ENCODE results near the gene EXTL1. TPM values are rescaled to one million over a fixed set of nuclear protein-coding genes. Genes with fewer than 3 reads are reported as not detected.

The EXTL1 gene
- total RNA-seq, 1 experiment from 2014 or later = 0.26 TPM

DNA sequence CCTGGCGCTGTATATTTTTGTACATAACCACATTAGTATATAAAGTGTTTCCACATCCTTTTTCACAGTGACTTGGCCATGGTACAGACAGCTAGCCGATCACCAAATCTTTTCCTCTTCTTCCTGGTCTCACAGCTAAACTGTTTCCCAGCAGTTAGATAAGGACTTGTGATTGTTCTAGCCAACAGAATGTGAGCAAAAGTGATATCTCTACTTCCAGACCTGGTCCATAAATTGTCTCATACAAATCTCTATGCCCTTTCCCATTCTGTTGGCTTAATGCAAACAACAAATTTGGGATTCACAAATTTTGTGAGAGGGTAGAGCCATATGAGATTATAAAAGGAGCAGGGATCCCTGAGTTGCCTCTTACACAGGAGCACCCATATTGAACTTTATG, 43.2 kb upstream of the EXTL1 start:
- TF ChIP-seq EZH2 (IDR thresholded peaks at IDR 0.05; ENCODE audit: low read length, unreplicated experiment) (no peak), CTCF (conservative IDR thresholded peaks at IDR 0.05; ENCODE audit: low read depth, low read length) (no peak), EZH2phosphoT487 (IDR thresholded peaks at IDR 0.05; ENCODE audit: borderline replicate concordance, low read length) (no peak)
- Histone ChIP-seq H3K9me3 (ENCODE audit: low read length) (no peaks in the 10 kb centered on the region), H3K27ac (ENCODE audit: low read length) (no peak overlapping the region), H4K20me1 (ENCODE audit: low read length) (no peaks in the 10 kb centered on the region), H3K36me3 (ENCODE audit: low read depth, low read length) (peaks cover 3% of the 10 kb centered on the region), H3F3A (ENCODE audit: low read length, unreplicated experiment) (no peaks in the 10 kb centered on the region), H3K4me1 (ENCODE audit: insufficient read depth, low read length) (no peaks in the 10 kb centered on the region), H3K79me2 (ENCODE audit: low read length) (no peaks in the 10 kb centered on the region), H3K27me3 (ENCODE audit: low read length) (no peaks in the 10 kb centered on the region), H3K4me2 (ENCODE audit: low read length) (no peak overlapping the region), H3K9ac (ENCODE audit: low read length) (no peak overlapping the region), H3K9me2 (replicated peaks; ENCODE audit: low read length) (no peaks in the 10 kb centered on the region), H2AFZ (ENCODE audit: low read length) (no peak overlapping the region), H3K4me3 (ENCODE audit: low read length) (no peak overlapping the region)
- no peak for DNase-seq
- no peak for ATAC-seq
- ChIA-PET POLR2A (ENCODE audit: unreplicated experiment) (no interaction called here), CTCF (no interaction called here)
- no TSS peak for BruUV-seq (replicated peaks)
- intact Hi-C loops (cut with micrococcal nuclease) = no loop called here

GRCh38 chr1:25979210-25979609, 42.4 kb upstream of the EXTL1 start:
- ChIA-PET CTCF (no interaction called here), POLR2A (ENCODE audit: unreplicated experiment) (no interaction called here)
- Histone ChIP-seq H3K9me3 (ENCODE audit: low read length) (no peaks in the 10 kb centered on the region), H3K4me1 (ENCODE audit: insufficient read depth, low read length) (no peaks in the 10 kb centered on the region), H3K27me3 (ENCODE audit: low read length) (no peaks in the 10 kb centered on the region), H3K9me2 (replicated peaks; ENCODE audit: low read length) (no peaks in the 10 kb centered on the region), H3F3A (ENCODE audit: low read length, unreplicated experiment) (no peaks in the 10 kb centered on the region), H3K4me2 (ENCODE audit: low read length) (no peak overlapping the region), H3K79me2 (ENCODE audit: low read length) (no peaks in the 10 kb centered on the region), H3K9ac (ENCODE audit: low read length) (no peak overlapping the region), H4K20me1 (ENCODE audit: low read length) (no peaks in the 10 kb centered on the region), H3K27ac (ENCODE audit: low read length) (no peak overlapping the region), H3K36me3 (ENCODE audit: low read depth, low read length) (peaks cover 3% of the 10 kb centered on the region), H3K4me3 (ENCODE audit: low read length) (no peak overlapping the region), H2AFZ (ENCODE audit: low read length) (no peak overlapping the region)
- no TSS peak for BruUV-seq (replicated peaks)
- intact Hi-C loops (cut with micrococcal nuclease) = no loop called here
- DNase-seq = no peak
- TF ChIP-seq EZH2 (IDR thresholded peaks at IDR 0.05; ENCODE audit: low read length, unreplicated experiment) = no peak
- TF ChIP-seq CTCF (conservative IDR thresholded peaks at IDR 0.05; ENCODE audit: low read depth, low read length) = no peak
- no peak for TF ChIP-seq EZH2phosphoT487 (IDR thresholded peaks at IDR 0.05; ENCODE audit: borderline replicate concordance, low read length)
- ATAC-seq = no peak

DNA sequence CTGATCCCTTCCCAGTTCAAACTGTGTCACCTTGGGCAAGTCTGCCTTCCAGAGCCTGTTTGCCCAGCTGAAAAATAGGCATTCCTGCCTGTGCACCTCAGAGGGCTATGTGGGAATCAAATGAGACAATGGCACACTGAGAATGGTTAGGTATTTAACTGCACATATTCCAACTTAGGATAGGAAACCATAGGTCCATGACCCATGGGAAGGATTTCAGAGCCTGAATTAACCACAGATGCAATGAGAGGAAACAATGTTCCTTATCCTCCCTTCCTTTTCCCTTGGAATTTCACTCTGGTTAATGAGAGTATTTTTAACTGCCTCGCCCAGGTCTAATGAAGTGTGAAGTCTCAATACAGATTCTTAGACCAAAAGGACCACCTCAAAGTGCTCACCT, 36.4 kb upstream of the EXTL1 start:
- H3K4me1 ChIP-seq (ENCODE audit: insufficient read depth, low read length) = peaks cover 8% of the 10 kb centered on the region
- ChIA-PET CTCF (no interaction called here), POLR2A (ENCODE audit: unreplicated experiment) (no interaction called here)
- H3K9me2 ChIP-seq (replicated peaks; ENCODE audit: low read length) = no peaks in the 10 kb centered on the region
- H3K27me3 ChIP-seq (ENCODE audit: low read length) = no peaks in the 10 kb centered on the region
- BruUV-seq (replicated peaks) = no TSS peak
- DNase-seq = no peak
- H3K27ac ChIP-seq (ENCODE audit: low read length) = no peak overlapping the region
- H3K79me2 ChIP-seq (ENCODE audit: low read length) = no peaks in the 10 kb centered on the region
- H3K4me3 ChIP-seq (ENCODE audit: low read length) = no peak overlapping the region
- H2AFZ ChIP-seq (ENCODE audit: low read length) = no peak overlapping the region
- TF ChIP-seq EZH2 (IDR thresholded peaks at IDR 0.05; ENCODE audit: low read length, unreplicated experiment) (no peak), EZH2phosphoT487 (IDR thresholded peaks at IDR 0.05; ENCODE audit: borderline replicate concordance, low read length) (no peak), CTCF (conservative IDR thresholded peaks at IDR 0.05; ENCODE audit: low read depth, low read length) (no peak)
- ATAC-seq = no peak
- H3K9me3 ChIP-seq (ENCODE audit: low read length) = no peaks in the 10 kb centered on the region
- no peaks in the 10 kb centered on the region; the same call in 1 of the 2 replicates for H3K36me3 ChIP-seq (ENCODE audit: low read depth, low read length)
- no peaks in the 10 kb centered on the region for H3F3A ChIP-seq (ENCODE audit: low read length, unreplicated experiment)
- H3K9ac ChIP-seq (ENCODE audit: low read length) = no peak overlapping the region
- intact Hi-C loops (cut with micrococcal nuclease) = no loop called here
- H3K4me2 ChIP-seq (ENCODE audit: low read length) = no peak overlapping the region
- no peaks in the 10 kb centered on the region for H4K20me1 ChIP-seq (ENCODE audit: low read length)

Data from PC-3 (cell line).